HG02759 (cell line): ENCODE results near the gene LIPA.
"Not testable (repeated sequence)": the region's sequence is repeated elsewhere in the genome, so short reads cannot be mapped to it uniquely, and the experiment has no call there.

Source experiments
- ATAC-seq: cut with Tn5 transposase; IDR thresholded peaks from one replicate; pipeline ENCODE4 v1.9.1; 2021; ENCODE audit warnings: mild to moderate bottlenecking, moderate library complexity; ENCODE audit not compliant: unreplicated experiment

Gene LIPA

DNA sequence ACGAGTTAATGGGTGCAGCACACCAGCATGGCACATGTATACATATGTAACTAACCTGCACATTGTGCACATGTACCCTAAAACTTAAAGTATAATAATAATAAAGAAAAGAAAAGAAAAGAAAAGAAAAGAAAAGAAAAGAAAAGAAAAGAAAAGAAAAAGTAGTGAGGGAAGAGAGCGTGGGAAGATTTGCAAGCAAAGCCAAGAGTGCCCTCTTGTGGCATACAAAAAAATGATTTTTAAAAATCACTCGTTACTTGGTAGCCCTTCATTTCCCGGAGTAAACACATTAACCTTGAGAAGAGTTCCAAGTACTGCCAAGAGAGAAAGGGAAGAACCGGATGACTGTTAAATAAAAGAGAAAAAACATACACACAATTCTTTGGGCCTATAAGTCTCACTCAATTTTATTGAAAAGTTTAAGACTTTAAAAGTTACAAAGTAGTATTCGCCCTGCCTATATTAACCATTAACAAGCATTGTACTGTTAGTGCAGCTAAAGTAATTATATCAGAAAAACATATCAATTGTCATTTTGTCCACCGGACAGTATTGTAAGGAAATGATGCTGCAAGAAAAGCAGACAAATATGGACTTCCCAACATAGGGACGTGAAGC is 38.3 kb downstream of the LIPA start:
- no peak for ATAC-seq

DNA sequence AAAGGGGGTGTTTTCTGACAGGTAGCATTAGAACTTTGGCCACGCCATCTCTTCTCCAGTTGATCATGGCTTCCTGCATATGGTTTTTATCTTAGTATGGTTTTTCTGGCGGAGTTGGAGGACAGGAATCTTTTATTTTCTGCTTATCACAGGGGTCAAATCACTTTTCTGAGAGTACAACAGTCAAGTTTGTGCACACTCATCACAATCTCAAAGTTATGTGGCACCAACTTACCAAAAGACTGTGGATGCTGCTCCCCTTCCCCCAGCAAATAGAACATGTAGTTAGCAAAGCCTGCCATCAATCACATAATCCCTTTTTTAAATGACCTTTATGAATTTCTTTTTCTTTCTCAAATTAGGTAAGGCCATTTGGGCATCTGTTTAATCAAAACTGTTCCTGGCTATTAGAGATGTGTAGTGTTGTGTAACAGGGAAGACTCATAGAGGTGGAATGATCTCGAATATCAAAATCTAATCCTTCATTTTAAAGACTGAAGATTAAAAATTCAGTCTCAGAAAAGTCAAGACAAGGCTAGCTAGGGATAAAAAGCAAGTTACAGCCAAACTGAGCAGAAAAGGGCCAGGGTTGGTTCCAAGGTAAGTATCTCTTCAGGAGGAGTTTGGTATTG is 40.7 kb downstream of the LIPA start:
- no peak for ATAC-seq

DNA sequence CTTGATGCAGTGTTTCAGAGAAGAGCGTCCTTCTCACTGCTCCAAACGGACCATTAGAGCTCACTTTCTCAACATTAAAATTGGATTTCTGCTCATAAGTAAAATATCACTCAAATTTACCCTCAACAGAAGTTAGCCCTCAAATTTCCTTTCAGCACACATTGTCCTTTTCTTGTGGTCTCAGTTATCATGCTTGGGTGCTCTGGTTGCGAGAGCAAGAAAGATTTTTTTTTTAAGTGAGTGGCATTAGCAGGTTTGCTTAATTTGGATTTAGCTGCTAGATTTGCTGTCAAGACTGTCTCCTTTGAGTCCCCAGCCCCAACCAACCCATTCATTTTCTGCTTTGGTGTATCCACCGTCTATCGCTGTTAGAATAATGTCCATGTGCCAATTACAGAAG is 41.9 kb downstream of the LIPA start:
- ATAC-seq: no peak

DNA sequence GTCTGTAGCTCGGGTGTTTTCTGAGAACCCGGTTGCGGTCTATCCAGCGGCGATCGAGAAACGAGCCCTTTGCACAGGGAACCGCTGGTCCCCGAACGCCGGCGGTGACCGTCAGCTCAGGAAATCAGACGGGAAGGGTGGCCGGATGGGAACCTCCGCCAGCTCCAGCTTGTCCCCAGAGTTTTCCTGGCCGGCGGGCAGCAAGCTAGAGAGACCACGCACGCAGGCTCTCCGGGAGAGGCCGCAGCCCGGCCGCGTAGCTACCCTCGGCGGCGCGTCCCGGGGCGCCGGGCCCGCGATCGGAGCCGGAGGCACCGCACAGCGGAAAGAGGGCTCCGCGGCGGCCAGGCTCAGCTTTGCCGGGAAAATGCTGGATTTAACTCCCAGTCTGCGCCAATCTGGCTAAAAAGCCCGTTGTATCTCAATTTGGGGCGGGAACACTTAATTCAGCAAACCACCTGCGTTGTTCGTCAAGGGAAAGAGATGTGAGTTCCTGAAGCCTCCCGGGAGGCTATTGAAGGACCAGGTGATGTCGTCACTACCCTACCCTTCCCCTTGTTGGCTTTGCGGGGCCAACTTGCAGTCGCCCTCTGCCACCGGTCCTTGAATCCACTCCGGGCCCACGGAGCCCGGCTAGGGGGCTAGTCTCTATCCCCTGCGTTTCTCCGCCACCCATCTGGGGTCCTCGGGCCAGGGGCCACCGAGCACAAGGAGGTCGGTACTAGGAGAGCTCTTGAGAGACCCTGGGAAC is 43.6 kb downstream of the LIPA start:
- no peak for ATAC-seq

DNA sequence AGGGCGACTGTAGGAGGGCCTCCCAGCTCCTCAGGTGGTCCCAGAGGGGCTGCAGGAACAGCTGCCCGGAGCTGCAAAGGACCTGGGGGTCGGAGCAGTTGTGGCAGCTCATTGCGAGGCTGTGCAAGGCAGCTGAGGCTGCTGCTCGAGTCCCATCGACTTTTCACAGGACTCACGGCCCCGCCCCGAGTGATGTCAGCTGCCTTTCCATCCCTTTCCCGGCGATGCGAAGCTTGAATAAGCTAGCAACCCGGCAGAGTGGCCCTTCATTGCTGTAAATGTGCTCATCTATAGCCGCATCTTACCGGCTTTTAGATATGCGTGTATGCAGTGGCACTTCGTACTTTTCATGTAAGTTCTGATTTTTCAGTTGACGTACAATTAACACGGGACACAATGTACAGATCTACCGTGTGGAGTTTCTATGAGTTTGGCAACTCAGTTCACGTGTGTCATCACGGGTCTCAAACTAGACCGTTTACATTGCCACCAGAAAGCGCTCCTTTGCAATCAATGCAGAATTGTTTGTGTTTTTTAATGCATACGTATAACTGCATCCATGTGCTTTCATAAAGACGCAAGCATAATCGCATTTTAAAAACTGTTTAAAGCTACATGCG is 44.3 kb downstream of the LIPA start, which contains the start of gene CH25H:
Gene CH25H, minus strand, starts transcription at position 137 of the 620 bp plus-strand sequence. Its CDS starts 25 bp downstream, at position 112.
- ATAC-seq: no peak

DNA sequence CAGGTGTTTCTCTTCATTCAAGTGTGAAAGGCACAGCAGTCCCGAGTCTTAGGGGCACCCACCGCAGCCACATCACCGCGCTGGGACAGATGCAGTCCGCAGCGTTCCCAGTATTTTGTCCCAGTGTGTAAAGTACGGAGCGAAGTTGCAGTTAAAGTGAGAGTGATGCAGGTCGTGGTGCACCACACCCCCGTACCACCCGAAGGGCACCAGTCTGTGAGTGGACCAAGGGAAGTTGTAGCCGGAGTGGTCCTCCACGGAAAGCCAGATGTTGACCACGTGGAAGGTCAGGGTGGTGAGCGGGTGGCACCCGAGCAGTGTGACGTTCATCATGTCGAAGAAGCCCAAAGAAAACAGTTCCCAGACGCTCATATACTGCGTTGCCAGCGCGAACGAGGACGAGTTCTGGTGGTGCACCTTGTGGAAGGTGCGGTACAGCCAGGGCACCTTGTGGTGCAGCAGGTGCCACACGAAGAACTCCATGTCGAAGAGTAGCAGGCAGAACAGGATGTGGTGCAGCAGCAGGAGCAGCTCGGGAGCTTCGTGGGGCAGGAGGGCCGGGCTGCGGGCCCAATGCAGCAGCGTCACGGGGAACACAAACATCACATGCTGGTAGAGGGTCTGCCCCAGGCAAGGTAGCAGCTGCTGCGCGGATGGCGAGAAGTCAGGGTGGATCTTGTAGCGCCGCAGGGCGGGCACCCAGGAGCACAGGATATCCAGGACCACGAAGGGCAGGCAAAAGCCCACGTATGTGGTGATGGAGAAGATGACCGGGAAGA is 45.0 kb downstream of the LIPA start:
- no peak for ATAC-seq

DNA sequence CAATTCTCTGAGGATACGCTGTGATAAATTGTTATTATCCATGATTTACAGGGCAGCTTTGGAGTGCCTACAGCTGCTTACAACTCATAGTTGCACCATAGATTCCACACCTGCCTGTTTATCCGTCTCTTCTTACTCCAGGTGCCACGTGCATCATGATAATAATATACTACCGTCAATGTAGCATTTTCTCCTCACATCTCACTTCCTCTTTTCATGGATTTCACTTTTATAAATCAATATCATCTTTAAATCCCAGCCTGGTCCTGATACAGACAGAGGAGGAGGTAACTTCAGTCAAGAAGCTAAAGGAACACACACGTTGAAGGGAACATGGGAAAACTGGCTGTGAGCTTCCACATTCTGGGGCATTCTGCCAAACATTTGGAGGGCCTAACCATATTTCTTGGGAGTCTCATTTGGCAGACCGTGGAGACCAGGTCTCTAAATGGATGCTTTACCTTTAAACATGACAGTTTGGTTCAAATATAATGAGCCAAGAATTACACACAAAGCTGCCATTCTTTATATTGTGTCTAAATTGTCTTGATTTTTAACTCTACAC is 46.9 kb downstream of the LIPA start:
- no peak for ATAC-seq

DNA sequence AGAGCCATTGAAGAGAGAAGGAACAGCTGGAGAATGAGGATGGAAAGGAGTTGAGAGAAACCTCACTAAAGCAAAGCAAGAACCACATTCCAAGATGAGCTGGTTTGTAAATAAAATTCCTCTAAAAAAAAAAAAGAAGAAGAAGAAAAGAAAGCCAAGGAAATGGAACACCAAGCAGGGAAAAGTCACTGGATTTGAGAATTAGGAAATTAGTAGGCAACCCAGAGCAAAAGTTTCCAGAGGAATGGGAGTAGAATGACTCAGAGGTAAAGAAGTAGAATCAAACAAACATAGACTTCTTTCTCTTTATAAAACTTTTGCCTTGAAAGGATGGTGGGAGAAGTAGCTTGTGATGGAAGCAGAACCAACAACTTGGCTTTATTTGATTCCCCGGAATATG is 48.3 kb downstream of the LIPA start:
- no peak for ATAC-seq

DNA sequence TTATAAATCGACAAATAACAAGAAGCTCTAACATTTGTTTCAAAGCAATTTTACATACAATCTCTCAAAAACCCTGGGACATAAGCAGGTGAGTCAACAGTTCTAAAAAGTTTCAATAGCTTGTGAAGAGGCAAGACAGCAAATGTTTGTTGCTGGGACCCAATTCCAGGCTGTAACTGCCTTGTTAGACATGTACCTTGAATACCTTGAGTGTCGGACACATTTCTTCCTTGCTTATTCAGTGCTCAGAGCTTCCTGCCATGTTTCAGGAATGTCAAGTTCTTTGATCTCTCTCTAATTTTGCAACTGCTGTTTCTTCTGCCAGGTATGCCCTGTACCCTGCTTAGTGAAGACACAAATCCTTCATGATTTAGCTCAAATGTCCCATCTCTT is 49.5 kb downstream of the LIPA start:
- ATAC-seq: no peak

DNA sequence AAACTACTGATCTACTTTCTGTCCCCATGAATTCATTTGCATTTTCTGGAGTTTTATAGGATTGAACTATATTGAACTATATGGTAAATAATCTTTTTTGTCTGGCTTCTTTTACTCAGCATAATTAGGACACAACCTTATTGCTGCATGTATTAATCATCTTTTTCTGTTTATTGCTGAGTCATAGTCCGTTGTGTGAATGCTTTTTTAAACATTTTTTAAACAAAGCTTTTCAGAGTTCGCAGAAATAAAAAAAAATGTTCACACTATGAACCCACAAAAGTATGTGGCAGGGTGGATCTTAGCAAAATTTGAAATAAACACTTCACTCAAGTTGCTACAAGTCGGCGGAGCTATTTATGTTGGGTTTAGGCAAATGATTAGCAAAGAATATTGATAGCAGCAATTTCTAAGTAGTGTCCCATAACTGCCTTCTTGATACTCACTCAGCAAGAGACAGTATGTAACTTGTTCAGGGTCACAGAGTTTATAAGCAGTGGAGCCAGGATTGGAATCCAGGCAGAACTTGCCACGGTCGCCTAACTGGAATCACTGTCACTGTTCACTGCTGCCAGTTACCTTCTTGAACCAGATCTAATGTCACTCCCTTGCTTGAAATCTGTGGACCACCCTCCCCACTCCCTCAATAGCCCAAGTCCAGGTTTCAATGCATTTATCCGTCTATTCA is 50.1 kb downstream of the LIPA start:
- no peak for ATAC-seq

DNA sequence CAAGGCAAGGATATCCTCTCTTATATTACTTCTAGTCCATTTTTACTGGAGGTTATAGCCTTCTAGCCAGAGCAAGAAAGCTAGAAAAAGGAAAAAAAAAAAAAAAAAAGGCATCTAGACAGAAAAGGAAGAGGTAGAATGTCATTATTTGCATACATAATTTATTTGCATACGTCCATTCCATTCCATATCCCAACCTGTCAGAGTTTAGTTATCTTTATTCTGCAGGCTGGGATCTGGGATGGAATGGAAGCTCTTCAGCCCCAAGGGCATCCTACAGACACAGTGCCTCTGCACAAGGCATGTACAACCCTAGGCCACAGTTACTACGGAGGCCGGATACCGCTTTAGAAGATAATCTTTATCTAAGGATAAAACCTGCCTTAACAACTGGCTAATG is 54.1 kb downstream of the LIPA start:
- ATAC-seq: no peak

DNA sequence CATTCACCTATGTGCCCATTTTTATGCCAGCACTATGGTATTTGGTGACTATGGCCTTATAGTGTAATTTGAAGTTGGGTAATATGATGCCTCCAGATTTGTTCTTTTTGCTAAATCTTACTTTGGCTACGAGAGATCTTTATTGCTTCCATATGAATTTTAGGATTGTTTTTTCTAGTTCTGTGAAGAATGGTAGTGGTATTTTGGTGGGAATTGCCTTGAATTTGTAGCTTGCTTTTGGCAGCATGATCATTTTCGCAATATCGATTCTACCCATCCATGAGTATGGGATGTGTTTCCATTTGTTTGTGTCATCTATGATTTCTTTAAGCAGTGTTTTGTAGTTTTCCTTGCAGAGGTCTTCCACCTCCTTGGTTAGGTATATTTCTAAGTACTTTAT is 60.3 kb downstream of the LIPA start:
- ATAC-seq: not testable (repeated sequence)

DNA sequence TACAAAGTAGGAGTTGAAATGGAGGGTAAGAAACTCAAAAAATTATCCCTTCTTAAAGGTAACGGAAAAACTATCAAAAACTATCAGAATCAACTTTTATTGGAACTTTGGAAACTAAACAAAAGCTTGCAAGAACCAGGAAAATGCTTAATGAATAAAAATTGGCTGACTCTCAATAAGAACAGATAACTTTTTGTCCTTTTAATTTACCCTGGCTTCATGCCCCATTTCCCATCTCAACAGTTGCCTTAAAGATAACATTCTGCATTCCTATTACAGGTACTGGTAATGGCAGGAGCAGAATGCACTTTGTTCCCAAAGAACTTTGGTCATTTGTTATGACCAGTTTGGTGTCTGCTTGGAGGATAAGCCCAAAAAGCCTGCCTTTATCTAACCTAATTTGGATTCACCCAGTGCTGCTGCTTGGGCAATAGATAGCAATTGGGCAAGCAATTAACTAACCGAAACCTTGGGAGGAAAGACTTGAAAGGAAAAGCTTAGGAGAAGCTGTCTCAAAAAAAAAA is 62.3 kb downstream of the LIPA start:
- ATAC-seq: no peak

DNA sequence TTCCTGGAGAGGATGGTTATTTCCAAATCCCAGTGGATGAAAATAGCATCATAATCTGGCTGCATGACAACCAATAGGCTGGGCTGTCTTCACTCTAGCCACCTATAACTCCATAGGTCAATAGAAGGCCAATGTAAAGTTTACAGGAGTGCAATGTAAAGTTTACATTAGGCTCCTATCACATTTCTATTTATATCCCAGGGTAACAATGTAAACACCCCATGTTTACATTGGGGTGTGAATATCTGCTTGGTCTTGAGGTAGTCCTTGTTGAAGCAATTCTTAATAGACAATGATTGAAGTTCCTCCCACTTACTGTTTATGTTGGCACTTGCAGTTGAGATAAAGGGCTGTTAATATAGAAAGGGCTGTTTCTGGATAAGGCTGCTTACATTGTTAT is 65.9 kb downstream of the LIPA start:
- no peak for ATAC-seq

DNA sequence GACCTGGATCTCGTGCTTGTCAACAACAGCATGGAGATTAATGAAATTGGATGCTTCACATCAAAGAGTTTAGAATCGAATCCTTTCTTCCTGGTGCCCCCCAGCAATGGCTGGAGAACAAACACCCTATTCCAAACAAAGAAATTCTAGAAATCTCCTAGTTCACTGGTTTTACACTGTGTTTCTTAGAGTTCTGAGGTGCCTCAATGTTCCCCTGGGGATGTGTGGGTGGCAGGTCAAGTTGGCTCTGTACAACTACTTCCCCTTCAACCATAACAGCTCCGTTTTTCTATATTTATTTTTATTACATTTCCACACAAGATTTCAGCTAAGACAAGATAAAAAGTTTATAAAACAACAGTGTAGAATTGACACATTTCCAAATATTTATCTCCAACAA is 66.9 kb downstream of the LIPA start:
- ATAC-seq: no peak

DNA sequence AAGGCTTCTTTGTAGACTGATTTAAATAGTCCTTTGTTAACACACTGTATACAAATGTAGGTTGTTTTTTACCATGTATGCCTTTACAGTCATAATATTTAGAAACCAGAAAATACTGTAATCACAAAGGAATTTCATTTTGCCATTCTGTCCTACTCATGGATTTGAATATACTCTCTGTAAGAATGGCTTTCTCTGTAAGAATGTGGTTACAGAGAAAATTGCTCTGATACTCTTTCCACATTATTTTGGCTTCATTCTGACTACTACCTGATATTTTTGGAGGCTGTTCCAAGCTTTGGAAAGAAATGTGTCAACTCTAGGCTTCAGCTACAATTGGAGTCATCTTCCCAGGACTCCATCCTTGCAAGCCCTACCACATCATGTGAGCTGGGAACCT is 68.0 kb downstream of the LIPA start:
- no peak for ATAC-seq

DNA sequence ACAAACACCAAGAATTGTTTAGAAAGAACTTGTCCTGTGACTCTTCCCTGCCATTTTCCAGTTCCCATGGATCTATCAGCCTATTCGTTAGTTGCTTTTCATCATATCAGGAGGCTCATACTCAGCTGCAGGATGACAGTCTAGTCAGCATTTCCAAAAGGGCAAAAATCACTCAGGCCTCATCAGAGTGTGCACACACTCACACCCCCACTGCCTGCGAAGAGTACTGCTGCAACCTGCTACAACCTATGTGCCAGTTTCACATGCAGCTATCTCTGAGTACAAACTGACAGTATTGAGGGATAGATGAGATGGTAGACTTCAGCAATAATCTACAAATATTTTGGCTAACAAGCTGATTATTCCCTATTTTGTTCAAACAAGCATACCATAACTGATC is 68.7 kb downstream of the LIPA start:
- ATAC-seq: no peak

DNA sequence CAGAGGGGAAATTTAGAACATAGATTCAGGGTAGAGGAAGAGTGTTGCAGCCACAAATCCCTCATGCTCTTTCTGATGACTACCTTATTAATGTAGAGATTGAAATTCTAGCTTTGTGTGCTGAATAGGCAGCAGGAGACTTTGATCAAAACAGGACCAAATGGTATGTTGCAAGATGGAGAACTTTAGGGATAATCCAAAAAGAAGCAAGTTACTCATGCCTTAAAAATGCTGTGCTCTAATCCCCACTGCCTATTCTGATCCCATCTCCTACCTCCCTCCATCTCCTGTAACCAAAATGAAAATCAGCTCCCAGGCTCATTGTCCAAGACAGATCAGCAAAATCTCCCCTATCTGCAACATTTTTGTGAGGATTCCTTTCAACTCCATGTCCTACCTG is 75.8 kb downstream of the LIPA start:
- ATAC-seq: no peak

DNA sequence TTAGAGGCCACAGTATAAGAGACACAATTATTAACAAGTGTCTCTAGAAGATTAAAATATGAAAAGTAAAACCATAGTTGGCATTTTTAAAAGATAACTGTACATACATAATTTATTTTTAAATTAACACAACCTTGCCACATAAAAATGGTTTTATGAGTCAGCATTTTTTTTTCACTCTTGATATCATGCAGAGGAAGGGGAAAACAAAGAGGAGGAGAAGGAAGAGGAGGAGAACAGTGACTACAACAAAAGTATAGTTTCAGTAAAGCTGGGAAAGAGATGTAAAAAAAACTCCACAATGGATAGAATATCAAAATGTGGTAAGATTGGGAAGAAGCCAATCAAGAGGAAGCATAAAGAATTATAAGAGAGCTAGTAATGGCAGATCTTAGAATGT is 78.5 kb downstream of the LIPA start:
- ATAC-seq: no peak

DNA sequence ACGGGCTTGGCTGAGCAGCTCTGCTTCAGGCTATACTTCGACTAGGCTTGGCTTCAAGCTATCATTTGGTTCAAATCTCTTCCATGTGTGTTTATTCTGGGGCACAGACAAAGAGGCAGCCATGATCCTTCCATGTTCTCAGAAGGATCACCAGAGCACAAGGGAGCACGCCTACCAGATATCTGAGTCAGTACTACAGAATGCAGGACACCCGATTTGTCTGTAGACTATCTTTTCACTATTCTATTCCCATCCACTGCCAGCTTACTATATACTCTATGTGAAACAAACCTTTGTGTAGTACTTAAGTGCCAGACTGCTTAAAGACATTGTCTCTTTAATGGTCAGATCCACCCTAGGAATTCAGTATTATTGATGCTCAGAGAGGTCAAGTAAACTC is 79.6 kb downstream of the LIPA start:
- no peak for ATAC-seq
